HG02973 (cell line): ENCODE data around the gene COPRS.
"Not testable (repeated sequence)": the region's sequence is repeated elsewhere in the genome, so short reads cannot be mapped to it uniquely, and the experiment has no call there.

Experiments used
- ATAC-seq: cut with Tn5 transposase; IDR thresholded peaks from one replicate; pipeline ENCODE4 v1.9.1; 2021; ENCODE audit warnings: moderate library complexity; ENCODE audit not compliant: unreplicated experiment

Gene COPRS

GRCh38 chr17:31809876-31810275 lies 49.2 kb downstream of the COPRS start:
- ATAC-seq = not testable (repeated sequence)

GRCh38 chr17:31808521-31809050 lies 50.5 kb downstream of the COPRS start:
- no peak for ATAC-seq

- no peak for ATAC-seq
These were observed 51.2 kb downstream of the COPRS start for GRCh38 chr17:31807846-31808245.

- no peak for ATAC-seq
These were observed 52.1 kb downstream of the COPRS start for GRCh38 chr17:31806921-31807320.

- no peak for ATAC-seq
These were observed 55.4 kb downstream of the COPRS start for GRCh38 chr17:31803494-31804213.

- no peak for ATAC-seq
These were observed 56.5 kb downstream of the COPRS start for GRCh38 chr17:31802502-31802901.
